Epithelial cell of esophagus (primary cell): ENCODE data around the gene GPC4.

Experiments
- DNase-seq: peaks from one replicate; pipeline ENCODE4 v3.0.0; 2010; ENCODE audit warnings: low read depth
- H3K4me3 ChIP-seq: 2 replicates; pipeline ENCODE4 v1.5.1; 2011; ENCODE audit warnings: mild to moderate bottlenecking, low read length, control low read depth
- TF ChIP-seq, protein P1 (sequence below): IDR thresholded peaks from 2 replicates; pipeline ENCODE4 v1.5.1; 2011; ENCODE audit warnings: low read depth, mild to moderate bottlenecking, low read length, control low read depth, inconsistent platforms; ENCODE audit not compliant: insufficient read depth; ENCODE audit errors: missing control alignments

The GPC4 gene

DNA sequence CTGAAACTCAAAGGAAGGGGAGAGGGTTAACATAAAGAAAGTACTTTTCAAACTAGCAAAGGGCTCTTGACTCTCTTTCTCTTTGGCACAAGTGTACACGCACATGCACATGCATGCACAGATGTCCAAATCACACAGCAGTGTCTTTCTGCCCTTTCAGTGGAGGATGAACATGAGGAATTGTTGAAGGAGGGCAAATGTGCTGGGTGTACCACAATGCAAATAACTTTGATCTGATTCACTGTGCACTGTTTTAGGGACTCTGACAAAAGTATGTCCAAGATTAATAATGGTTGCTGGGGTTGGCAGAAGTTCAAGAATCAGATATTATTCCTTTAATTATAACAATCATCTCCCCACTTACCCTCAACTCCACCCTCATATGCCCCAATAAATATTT is 93.8 kb downstream of the GPC4 start:
- no peak for DNase-seq
- TF ChIP-seq, protein P1, sequence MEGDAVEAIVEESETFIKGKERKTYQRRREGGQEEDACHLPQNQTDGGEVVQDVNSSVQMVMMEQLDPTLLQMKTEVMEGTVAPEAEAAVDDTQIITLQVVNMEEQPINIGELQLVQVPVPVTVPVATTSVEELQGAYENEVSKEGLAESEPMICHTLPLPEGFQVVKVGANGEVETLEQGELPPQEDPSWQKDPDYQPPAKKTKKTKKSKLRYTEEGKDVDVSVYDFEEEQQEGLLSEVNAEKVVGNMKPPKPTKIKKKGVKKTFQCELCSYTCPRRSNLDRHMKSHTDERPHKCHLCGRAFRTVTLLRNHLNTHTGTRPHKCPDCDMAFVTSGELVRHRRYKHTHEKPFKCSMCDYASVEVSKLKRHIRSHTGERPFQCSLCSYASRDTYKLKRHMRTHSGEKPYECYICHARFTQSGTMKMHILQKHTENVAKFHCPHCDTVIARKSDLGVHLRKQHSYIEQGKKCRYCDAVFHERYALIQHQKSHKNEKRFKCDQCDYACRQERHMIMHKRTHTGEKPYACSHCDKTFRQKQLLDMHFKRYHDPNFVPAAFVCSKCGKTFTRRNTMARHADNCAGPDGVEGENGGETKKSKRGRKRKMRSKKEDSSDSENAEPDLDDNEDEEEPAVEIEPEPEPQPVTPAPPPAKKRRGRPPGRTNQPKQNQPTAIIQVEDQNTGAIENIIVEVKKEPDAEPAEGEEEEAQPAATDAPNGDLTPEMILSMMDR: no peak
- no peak overlapping the region for H3K4me3 ChIP-seq

DNA sequence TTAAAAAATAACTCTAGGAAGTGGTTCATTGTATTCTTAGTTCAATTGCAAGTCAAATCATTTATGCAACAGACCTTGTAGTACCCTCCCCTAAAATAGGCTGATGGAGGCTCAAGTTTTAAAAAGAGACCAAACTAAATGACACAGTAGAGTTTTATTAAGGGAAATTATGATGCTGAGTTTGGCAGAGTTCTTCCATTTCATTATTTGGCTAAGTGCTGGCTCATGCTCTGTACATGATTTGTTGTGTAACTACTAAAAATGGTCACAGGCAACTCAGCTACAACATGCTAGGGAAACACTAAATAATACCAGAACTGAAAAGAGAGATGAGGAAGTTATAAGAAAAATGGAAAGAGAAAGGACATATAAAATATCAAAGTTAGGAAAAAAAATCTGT is 101.0 kb downstream of the GPC4 start:
- no peak overlapping the region for H3K4me3 ChIP-seq
- TF ChIP-seq, protein P1: no peak

DNA sequence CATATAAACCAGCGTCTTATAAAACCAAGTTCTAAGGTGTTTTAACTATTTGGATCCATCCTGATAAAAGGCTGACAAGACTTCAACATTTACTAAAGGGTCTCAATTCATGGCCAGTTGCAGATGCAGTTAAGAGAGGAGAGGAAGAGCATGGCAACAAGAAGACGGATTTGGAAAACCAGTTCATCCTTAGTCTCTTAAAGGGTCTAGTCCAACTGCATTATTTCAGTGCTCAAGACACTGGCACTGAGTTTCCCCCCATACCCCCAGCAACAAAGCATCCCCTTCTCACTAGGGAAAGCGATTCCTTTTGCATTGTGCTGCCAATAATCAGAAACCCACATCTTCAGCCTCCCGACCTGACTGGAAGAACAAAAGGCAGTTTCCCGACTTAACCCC is 106.8 kb downstream of the GPC4 start:
- DNase-seq: no peak
- no peak overlapping the region for H3K4me3 ChIP-seq
- TF ChIP-seq, protein P1: no peak

More for the DNA sequence above, 101.0 kb downstream of the GPC4 start:
- DNase-seq: no peak

DNA sequence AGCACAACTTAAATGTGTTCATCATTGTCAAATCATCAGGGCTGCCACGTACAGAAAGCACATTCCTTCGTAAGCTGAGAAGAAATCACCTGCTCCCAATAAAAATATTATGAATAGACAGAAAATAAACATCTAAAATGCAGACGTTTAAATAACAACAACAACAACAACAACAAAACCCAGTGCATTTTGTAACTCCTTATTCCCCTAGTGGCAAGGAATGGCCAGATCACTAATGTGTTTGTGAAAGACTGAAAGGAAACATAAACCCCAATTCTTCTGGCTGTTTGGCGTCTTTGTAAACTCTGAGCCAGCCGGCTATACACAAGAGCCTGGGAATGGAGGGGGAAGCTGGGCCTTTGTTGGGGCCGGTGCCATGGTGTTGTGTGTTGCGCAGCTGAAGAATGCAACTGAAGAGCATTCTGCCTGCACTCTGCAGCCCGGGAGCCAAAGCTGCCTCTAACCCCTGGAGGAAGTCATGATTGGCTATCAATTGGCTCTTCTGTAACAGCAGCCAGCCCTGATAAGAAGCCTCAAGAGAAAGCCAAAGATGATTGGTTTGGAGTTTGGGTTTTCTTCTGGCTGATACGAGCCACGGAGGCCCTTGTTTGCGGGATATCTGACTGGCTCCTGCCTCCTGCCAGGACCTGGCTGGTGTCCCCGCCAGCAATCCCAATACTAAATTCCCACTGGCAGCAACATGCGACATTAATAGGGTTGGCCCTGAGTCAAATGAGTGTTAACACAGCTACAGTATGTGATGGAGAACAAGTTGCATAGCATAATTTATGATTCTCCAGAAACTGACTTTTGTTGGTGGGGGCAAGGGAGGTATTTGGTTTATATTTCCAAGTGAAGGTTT is 107.4 kb downstream of the GPC4 start:
- no peak overlapping the region for H3K4me3 ChIP-seq
- no peak for DNase-seq
- TF ChIP-seq, protein P1: no peak

GRCh38 chrX:133307094-133307493 is 108.2 kb downstream of the GPC4 start:
- DNase-seq: no peak
- H3K4me3 ChIP-seq: no peak overlapping the region
- TF ChIP-seq, protein P1: no peak

DNA sequence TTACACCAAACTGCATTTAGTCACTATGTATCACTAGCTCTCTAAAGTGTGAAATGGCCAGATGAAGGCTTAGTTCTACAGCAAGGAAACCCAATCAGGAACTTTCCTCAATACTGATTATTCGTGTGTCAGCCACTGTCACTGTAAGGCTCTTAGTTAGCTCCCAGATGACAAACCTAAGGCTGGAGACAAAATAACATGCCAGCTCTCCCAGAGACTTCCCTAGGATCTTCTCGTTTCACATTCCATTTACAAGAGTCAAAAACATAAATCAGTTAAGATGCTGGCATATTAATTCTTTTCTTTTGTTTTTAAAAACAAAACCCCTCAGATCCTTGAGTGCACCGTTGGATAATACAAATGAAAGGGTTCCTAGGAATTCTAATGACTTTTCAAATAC is 109.0 kb downstream of the GPC4 start:
- no peak for DNase-seq
- no peak overlapping the region for H3K4me3 ChIP-seq
- TF ChIP-seq, protein P1: no peak

- no peak overlapping the region for H3K4me3 ChIP-seq
- TF ChIP-seq, protein P1: no peak
These were observed 109.9 kb downstream of the GPC4 start for GRCh38 chrX:133305348-133305747.

More at GRCh38 chrX:133305348-133305747, 109.9 kb downstream of the GPC4 start:
- DNase-seq: no peak
